DND-41 (cell line): ENCODE measurements around the gene TMEM253.

ENCODE experiments used
- ATAC-seq: fragments of 200-7000 bp; cut with Tn5 transposase; 3 replicates; pipeline ENCODE4 v1.9.1; 2021; ENCODE audit warnings: low read depth; ENCODE audit not compliant: insufficient read depth
- DNase-seq: peaks from one replicate; pipeline ENCODE4 v3.0.0-alpha.2; 2020
- H2AFZ ChIP-seq: 2 replicates; pipeline ENCODE4 v1.6.0; 2012; ENCODE audit warnings: low read depth, low read length
- H3K27ac ChIP-seq: 2 replicates; pipeline ENCODE4 v1.5.1; 2012; ENCODE audit warnings: low read length, inconsistent platforms
- H3K27me3 ChIP-seq: fragments of 200-600 bp; sonication (generic); 2 replicates; pipeline ENCODE4 v1.6.0; 2012; ENCODE audit warnings: low read length, mild to moderate bottlenecking, inconsistent platforms; ENCODE audit not compliant: insufficient read depth, poor library complexity
- H3K36me3 ChIP-seq: 2 replicates; pipeline ENCODE4 v1.5.1; 2012; ENCODE audit warnings: low read length, inconsistent platforms; ENCODE audit not compliant: insufficient read depth
- H3K4me1 ChIP-seq: 2 replicates; pipeline ENCODE4 v1.5.1; 2012; ENCODE audit warnings: mild to moderate bottlenecking, low read length; ENCODE audit not compliant: insufficient read depth
- H3K4me2 ChIP-seq: 2 replicates; pipeline ENCODE4 v1.6.0; 2012; ENCODE audit warnings: mild to moderate bottlenecking, moderate library complexity, low read length, inconsistent platforms; ENCODE audit not compliant: insufficient read depth
- H3K4me3 ChIP-seq, 2 experiments: fragments of 200-600 bp in 1 of 2; shearing (Covaris generic) in 1 of 2; 2 replicates each; pipeline ENCODE4 v1.5.1; 2012 to 2016; ENCODE audit warnings: inconsistent platforms in 2 of 2, low read length in 2 of 2, mild to moderate bottlenecking in 2 of 2, low read depth in 1 of 2, moderate library complexity in 1 of 2
- H3K79me2 ChIP-seq: 2 replicates; pipeline ENCODE4 v1.6.0; 2012; ENCODE audit warnings: low read length, inconsistent platforms; ENCODE audit not compliant: insufficient read depth
- H3K9ac ChIP-seq: 2 replicates; pipeline ENCODE4 v1.6.0; 2012; ENCODE audit warnings: low read depth, mild to moderate bottlenecking, inconsistent platforms, low read length, moderate library complexity
- H3K9me3 ChIP-seq: 2 replicates; pipeline ENCODE4 v1.5.1; 2012; ENCODE audit warnings: low read length, moderate library complexity, mild to moderate bottlenecking, inconsistent platforms; ENCODE audit not compliant: insufficient read depth, severe bottlenecking
- H4K20me1 ChIP-seq: 2 replicates; pipeline ENCODE4 v1.6.0; 2012; ENCODE audit warnings: low read length; ENCODE audit not compliant: insufficient read depth
- EZH2 ChIP-seq: IDR thresholded peaks from 3 replicates; pipeline ENCODE4 v1.6.1; 2012; ENCODE audit warnings: borderline replicate concordance, low read depth, mild to moderate bottlenecking, moderate library complexity, low read length, inconsistent platforms; ENCODE audit not compliant: severe bottlenecking
- TF ChIP-seq, protein P1 (sequence below): IDR thresholded peaks from 2 replicates; pipeline ENCODE4 v1.5.1; 2012; ENCODE audit warnings: borderline replicate concordance, low read length, moderate library complexity, mild to moderate bottlenecking; ENCODE audit not compliant: poor library complexity, severe bottlenecking; ENCODE audit errors: extremely low read depth

TMEM253 gene

DNA sequence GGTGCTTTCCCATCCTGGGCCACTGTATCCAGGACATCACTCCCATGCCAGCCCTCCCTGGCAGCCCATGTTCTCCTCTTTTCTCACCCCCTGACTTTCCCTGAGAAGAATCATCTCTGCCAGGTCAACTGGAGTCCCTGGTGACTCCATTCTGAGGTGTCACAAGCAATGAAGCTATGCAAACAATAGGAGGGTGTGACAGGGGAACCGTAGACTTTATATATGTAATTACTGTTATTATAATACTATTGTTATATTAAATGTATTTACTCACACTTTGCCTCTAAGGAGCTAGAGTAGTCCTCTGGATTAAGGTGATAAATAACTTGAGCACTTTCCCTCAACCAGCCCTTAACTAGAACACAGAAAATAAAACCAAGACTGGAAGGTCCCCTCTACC lies 11.6 kb upstream of the TMEM253 start:
- H3K9me3 ChIP-seq = no peaks in the 10 kb centered on the region

DNA sequence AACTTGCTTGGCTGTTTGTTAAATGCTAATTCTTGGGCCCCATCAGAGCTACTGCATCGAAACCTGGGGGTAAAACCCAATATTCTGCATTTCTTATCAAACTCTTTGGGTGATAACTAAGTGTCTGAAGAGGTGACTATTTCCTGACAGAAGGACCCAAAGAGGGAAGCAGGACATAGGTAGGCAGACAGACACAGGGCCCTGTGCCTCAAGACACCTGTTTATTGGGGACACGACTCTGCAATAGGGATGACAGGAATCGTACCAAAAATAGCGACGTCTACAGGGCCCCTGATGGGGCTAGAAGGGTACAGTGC lies 11.0 kb upstream of the TMEM253 start:
- DNase-seq = no peak
- peaks cover 29% of the 10 kb centered on the region for H3K36me3 ChIP-seq
- peaks cover 6% of the 10 kb centered on the region; the same call in 1 of the 2 replicates for H3K4me1 ChIP-seq
- no peak overlapping the region for H3K27ac ChIP-seq
- H4K20me1 ChIP-seq = peaks cover 8% of the 10 kb centered on the region; the same call in 1 of the 2 replicates
- ATAC-seq = no peak
- no peak overlapping the region for H2AFZ ChIP-seq
- H3K4me2 ChIP-seq = no peak overlapping the region
- no peak overlapping the region for H3K9ac ChIP-seq
- no peak overlapping the region for H3K4me3 ChIP-seq
- H3K79me2 ChIP-seq = no peaks in the 10 kb centered on the region
- no peaks in the 10 kb centered on the region for H3K9me3 ChIP-seq
- H3K27me3 ChIP-seq = no peaks in the 10 kb centered on the region
- no peak for TF ChIP-seq EZH2
- TF ChIP-seq, protein P1, sequence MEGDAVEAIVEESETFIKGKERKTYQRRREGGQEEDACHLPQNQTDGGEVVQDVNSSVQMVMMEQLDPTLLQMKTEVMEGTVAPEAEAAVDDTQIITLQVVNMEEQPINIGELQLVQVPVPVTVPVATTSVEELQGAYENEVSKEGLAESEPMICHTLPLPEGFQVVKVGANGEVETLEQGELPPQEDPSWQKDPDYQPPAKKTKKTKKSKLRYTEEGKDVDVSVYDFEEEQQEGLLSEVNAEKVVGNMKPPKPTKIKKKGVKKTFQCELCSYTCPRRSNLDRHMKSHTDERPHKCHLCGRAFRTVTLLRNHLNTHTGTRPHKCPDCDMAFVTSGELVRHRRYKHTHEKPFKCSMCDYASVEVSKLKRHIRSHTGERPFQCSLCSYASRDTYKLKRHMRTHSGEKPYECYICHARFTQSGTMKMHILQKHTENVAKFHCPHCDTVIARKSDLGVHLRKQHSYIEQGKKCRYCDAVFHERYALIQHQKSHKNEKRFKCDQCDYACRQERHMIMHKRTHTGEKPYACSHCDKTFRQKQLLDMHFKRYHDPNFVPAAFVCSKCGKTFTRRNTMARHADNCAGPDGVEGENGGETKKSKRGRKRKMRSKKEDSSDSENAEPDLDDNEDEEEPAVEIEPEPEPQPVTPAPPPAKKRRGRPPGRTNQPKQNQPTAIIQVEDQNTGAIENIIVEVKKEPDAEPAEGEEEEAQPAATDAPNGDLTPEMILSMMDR = no peak

More for the DNA sequence above, 11.6 kb upstream of the TMEM253 start:
- H3K36me3 ChIP-seq = peaks cover 29% of the 10 kb centered on the region
- no peak overlapping the region for H3K4me2 ChIP-seq
- H3K79me2 ChIP-seq = no peaks in the 10 kb centered on the region
- no peak overlapping the region for H3K4me3 ChIP-seq
- no peaks in the 10 kb centered on the region for H3K27me3 ChIP-seq
- ATAC-seq = no peak
- TF ChIP-seq EZH2 = no peak
- TF ChIP-seq, protein P1 = no peak
- no peak overlapping the region for H2AFZ ChIP-seq
- H3K9ac ChIP-seq = no peak overlapping the region
- DNase-seq = no peak
- H3K4me1 ChIP-seq = peaks cover 6% of the 10 kb centered on the region; the same call in 1 of the 2 replicates
- H3K27ac ChIP-seq = no peak overlapping the region
- H4K20me1 ChIP-seq = peaks cover 8% of the 10 kb centered on the region; the same call in 1 of the 2 replicates

DNA sequence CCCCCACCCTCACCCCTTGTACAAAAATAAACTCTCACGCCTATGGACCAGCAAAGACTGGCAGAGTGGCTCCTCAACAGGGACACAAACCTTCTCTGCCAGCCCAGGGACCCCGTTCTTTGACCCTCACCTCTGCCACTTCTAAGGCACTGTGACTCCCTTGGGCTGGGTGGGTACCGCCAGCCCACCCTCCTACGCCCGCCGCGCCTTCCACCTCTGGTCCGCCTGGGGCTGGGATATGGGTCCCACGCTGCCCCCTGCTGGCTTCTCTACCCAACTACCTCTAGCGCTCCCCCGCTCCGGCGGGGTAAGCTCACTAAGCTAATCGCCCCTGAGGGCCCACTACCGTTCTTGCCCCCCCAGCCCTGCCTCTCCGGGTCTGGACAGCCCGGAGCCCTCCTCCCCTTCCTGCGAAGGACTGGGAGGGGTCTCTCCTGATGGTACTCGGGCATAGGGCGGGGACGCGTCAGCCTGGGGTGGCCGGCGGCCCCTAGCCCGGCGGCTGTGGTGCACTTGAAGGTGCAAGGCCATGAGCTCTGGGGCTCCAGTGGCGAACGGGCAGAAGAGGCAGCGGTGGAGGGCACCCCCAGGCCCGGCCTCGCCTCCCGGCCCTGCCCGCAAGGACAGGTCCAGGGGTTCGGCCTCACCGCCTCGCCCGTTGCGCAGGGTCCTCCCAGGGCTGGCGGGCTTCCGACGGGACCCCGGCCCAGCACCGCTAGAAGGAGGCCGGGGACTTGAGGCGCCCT lies 10.5 kb upstream of the TMEM253 start:
- TF ChIP-seq, protein P1 = peak; percentile 64
- no peak for TF ChIP-seq EZH2
- peaks cover 6% of the 10 kb centered on the region; the same call in 1 of the 2 replicates for H3K4me1 ChIP-seq
- no peaks in the 10 kb centered on the region for H3K27me3 ChIP-seq
- H3K9ac ChIP-seq = no peak overlapping the region
- no peak overlapping the region for H3K27ac ChIP-seq
- H3K4me2 ChIP-seq = no peak overlapping the region
- H2AFZ ChIP-seq = no peak overlapping the region
- DNase-seq (peak; percentile 46), ATAC-seq (peak; percentile 16; the same call in 1 of the 3 replicates)
- H3K4me3 ChIP-seq = no peak overlapping the region
- H3K9me3 ChIP-seq = no peaks in the 10 kb centered on the region
- no peaks in the 10 kb centered on the region for H3K79me2 ChIP-seq
- H4K20me1 ChIP-seq = peaks cover 8% of the 10 kb centered on the region
- H3K36me3 ChIP-seq = peaks cover 29% of the 10 kb centered on the region
